ENCODE results near the gene PIP5K1A.

Gene PIP5K1A

GRCh38 chr1:151289991-151290708 is 91.8 kb downstream of the PIP5K1A start:
- DNase-seq (ENCODE audit: low read depth) = no peak

- DNase-seq (ENCODE audit: low read depth) = no peak
Measured at GRCh38 chr1:151290709-151291303, 92.5 kb downstream of the PIP5K1A start.

DNA sequence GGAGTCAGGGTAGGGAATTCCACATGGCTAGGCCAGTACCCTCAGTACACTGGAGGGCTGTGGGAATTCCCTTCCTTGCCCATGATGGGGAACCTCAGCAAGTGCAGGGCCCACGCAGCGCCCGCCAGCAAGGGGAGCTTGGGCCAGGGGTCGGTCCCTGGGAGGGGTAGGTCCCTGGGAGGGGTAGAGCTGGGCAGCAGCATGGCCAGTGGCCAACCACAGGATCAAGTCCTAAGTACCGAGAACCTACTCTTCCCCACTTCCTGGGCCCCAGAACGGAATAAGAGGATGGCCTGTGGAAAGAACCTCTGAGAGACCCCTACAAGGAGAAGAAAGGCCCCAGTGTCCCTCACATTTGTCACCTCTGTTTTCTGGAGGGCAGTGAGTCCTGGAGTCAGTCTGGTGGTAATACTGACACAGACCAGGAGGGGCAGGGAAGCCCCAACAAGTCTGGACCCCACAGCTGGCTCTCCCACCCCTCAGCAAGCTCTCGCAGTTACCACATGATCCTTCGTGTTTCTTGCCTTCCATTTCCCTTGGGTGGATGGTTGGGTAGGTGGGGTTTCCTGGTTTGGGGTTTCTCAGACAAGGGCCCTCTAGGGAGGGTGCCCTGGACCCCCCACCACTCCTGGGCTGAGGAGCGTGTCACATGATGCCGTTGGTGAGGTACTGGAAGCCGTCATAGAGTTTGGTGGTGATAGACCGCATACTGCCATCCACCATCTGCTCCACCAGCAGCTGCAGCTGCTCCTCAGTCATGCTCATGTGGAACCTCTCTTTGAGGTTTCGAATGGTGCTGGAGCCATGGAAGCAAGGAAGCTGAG is 94.1 kb downstream of the PIP5K1A start:
- no peak for DNase-seq (ENCODE audit: low read depth)

GRCh38 chr1:151293093-151293492 is 94.7 kb downstream of the PIP5K1A start:
- no peak for DNase-seq (ENCODE audit: low read depth)

DNA sequence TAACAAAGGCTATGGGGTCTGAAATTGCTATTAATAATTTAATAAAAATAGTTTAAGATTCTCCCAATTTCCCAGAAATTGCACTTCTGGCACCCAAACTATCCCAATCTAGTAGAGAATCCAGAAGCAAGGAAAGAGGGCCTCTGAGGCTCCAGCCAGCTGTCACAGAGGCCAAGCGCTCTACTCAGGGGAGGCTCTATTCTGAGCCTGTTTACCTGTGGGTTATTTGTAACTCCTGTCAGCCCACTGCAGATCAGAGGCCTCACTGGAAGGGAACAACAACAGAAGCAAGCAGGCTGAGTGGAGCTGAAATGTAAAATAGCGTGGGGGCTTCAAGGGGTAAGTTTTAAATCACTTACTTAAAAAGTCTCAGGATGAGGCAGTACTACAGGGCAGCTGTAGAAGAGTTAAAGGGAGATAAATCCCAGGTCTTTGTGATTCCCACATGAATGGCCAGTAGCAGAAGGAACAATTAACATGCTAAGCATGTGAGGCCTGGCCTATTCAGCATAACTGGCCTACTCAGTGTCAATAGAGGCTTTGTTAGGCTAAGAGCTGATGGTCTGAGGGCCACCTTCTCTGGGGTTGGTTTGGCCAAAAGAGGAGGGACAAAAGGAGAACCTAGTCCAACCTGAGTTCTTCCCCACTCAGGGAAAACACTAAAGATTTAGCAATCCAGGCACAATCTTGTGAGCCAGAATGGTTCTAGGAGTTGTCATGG is 96.5 kb downstream of the PIP5K1A start:
- DNase-seq (ENCODE audit: low read depth) = no peak
